Heart left ventricle (tissue), 16 donors: Measurements from ENCODE around the gene ANTKMT. TPM values are rescaled to one million over a fixed set of nuclear protein-coding genes. Genes with fewer than 3 reads are reported as not detected.

Experiments used
- ATAC-seq, 4 donors: fragments of 200-7000 bp; cut with Tn5 transposase; one replicate each; pipeline ENCODE4 v1.9.1; 2020 to 2022; ENCODE audit warnings: moderate library complexity in 4 of 4, mild to moderate bottlenecking in 3 of 4, moderate number of reproducible peaks in 1 of 4
- DNase-seq, 5 donors: peaks; one replicate each; pipeline ENCODE4 v3.0.0-alpha.2; 2020
- H3K27ac ChIP-seq, 12 donors: fragments of 200-600 bp; sonication (generic) in 4 of 12; one replicate each; pipeline versions ENCODE4 v1.5.0 to v1.8.0; 2016 to 2022; ENCODE audit warnings: mild to moderate bottlenecking in 2 of 12
- H3K27me3 ChIP-seq, 9 donors: fragments of 200-600 bp; sonication (generic) in 2 of 9; one replicate each; pipeline versions ENCODE4 v1.5.1 to v1.8.0; 2016 to 2022; ENCODE audit warnings: mild to moderate bottlenecking in 3 of 9
- H3K36me3 ChIP-seq, 9 donors: fragments of 200-600 bp; sonication (generic) in 2 of 9; one replicate each; pipeline versions ENCODE4 v1.5.0 to v1.8.0; 2018 to 2022; ENCODE audit warnings: mild to moderate bottlenecking in 2 of 9
- H3K4me1 ChIP-seq, 12 donors: fragments of 200-600 bp; sonication (generic) in 4 of 12; one replicate each; pipeline versions ENCODE4 v1.5.0 to v1.8.0; 2016 to 2022; ENCODE audit warnings: mild to moderate bottlenecking in 3 of 12
- H3K4me3 ChIP-seq, 12 donors: fragments of 200-600 bp; sonication (generic) in 4 of 12; one replicate each; pipeline versions ENCODE4 v1.5.0 to v1.8.0; 2017 to 2022; ENCODE audit warnings: mild to moderate bottlenecking in 9 of 12, moderate library complexity in 4 of 12
- H3K9me3 ChIP-seq, 12 donors: fragments of 200-600 bp; sonication (generic) in 4 of 12; one replicate each; pipeline versions ENCODE4 v1.5.0 to v1.8.0; 2016 to 2022; ENCODE audit warnings: mild to moderate bottlenecking in 1 of 12
- CTCF ChIP-seq, 12 donors: fragments of 200-600 bp; sonication (generic) in 4 of 12; IDR thresholded peaks; one replicate each; pipeline versions ENCODE4 v1.5.0 to v1.8.0; 2018 to 2022; ENCODE audit warnings: antibody characterized with exemption in 12 of 12, mild to moderate bottlenecking in 5 of 12
- POLR2A ChIP-seq, 2 donors: fragments of 450-650 bp; IDR thresholded peaks; one replicate each; pipeline ENCODE4 v1.6.1; 2017; ENCODE audit warnings: antibody characterized with exemption in 2 of 2, mild to moderate bottlenecking in 2 of 2, moderate library complexity in 2 of 2
- WGBS, 4 donors: extraction: QIAGEN DNeasy Blood & Tissue Kit in 2 of 4; methylation state at CpG; one replicate each; pipeline versions ENCODE4 v1.1.5 to v1.1.7; 2013 to 2018; 5-methylcytosine and 5-hydroxymethylcytosine counted together
- intact Hi-C, 10 donors: fragments of 100-400 bp; cut with DNase I; formaldehyde crosslinking; loops; one replicate each; pipeline versions ENCODE4 v1.11.1 to v1.14.2; 2022
- polyA plus RNA-seq, 2 donors: library from polyadenylated mRNA; stranded (reverse); fragments of 200-250 nt; gene quantifications; one replicate each; pipeline ENCODE4 v1.2.3, GENCODE V29; 2013
- total RNA-seq, 9 donors: library from RNA; depleted of rRNA in 2 of 9; stranded (reverse); fragments of >200 nt in 2 of 9; fragmentation: NEBNext Ultra II Directional in 3 of 9; extraction: Animal tissue kit (Norgen Biotek cat#: 25700) in 3 of 9; gene quantifications; one replicate each; pipeline versions ENCODE4 v1.1.0 to v1.2.4, GENCODE V29; 2016 to 2023
- donor health status: ischemic (EF 13 %, LVEDD 7.1; RV severe dilation, severe dysfunction).
- donor health status: healthy with polysubstance abuse.
- donor health status: DM: no; HTN: yes; CAD: no.
- donor health status: DM: no; HTN: no; CAD: no.
- donor health status: ischemic (EF 25% LVEDD 6.9; RV normal size, moderate dysfunction).
- donor health status: ischemic (EF 25% LVEDD 5.7; RV mildly dilated, moderate dysfunction).
- donor health status: healthy.
- donor health status: DM: yes; HTN: yes; CAD: no.
- donor health status: ischemic (EF 35%, LVEDD 5.7; RV mildly dilated, moderate dysfunction).
- donor health status: nonischemic (EF 11% LVEDD 7.7; RV severe dilation, severe dysfunction).
- donor health status: DM: yes; HTN: yes; CAD: no.
- donor health status: PGD.
- donor health status: ischemic (EF 29% LVEDD 5.4; RV normal size, mild dysfunction).
- donor health status: nonischemic (EF 23%, LVEDD 6.1; RV moderate dilation, normal function).

The ANTKMT gene
- total and polyA plus RNA-seq, 11 donors = 22.9 to 48.6 (median 36.0) TPM

- intact Hi-C loops = no loop called here
- ATAC-seq (no peak), DNase-seq (peak in 1 of 5 donors; percentile 6)
- Histone ChIP-seq H3K9me3 (no peaks in the 10 kb centered on the region), H3K27ac (no peak overlapping the region), H3K4me1 (no peaks in the 10 kb centered on the region), H3K4me3 (no peak overlapping the region), H3K36me3 (no peaks in the 10 kb centered on the region), H3K27me3 (peaks cover 0 to 25% (median 0%) of the 10 kb centered on the region in 9 donors)
- TF ChIP-seq POLR2A (IDR thresholded peaks at IDR 0.05) = no peak
- TF ChIP-seq CTCF (IDR thresholded peaks at IDR 0.05) = no peak
- WGBS, 4 donors = 66 to 82% (median 67%) methylated on average over 16 to 38 of the region's 48 CpGs
Measured at GRCh38 chr16:766820-767640, 46.1 kb downstream of the ANTKMT start.

- intact Hi-C loops = no loop called here
- peaks cover 0 to 20% (median 0%) of the 10 kb centered on the region in 9 donors for H3K27me3 ChIP-seq
- 69 to 82% (median 79%) methylated on average over 19 to 33 of the region's 38 CpGs for WGBS, 4 donors
Measured at GRCh38 chr16:767743-768235, 46.8 kb downstream of the ANTKMT start.

GRCh38 chr16:768428-768827 is 47.5 kb downstream of the ANTKMT start:
- DNase-seq (peak in 2 of 5 donors; percentile 3 to 13), ATAC-seq (no peak)
- Histone ChIP-seq H3K27ac (no peak overlapping the region), H3K36me3 (no peaks in the 10 kb centered on the region), H3K9me3 (no peaks in the 10 kb centered on the region), H3K4me3 (no peak overlapping the region), H3K27me3 (peaks cover 0 to 17% (median 0%) of the 10 kb centered on the region in 9 donors), H3K4me1 (no peaks in the 10 kb centered on the region)
- TF ChIP-seq CTCF (IDR thresholded peaks at IDR 0.05) = no peak
- WGBS, 4 donors = 68 to 88% (median 80%) methylated on average over 11 to 21 of the region's 21 CpGs
- intact Hi-C loops = no loop called here

More at GRCh38 chr16:767743-768235, 46.8 kb downstream of the ANTKMT start:
- no peaks in the 10 kb centered on the region for H3K9me3 ChIP-seq
- H3K36me3 ChIP-seq = no peaks in the 10 kb centered on the region
- no peak for TF ChIP-seq CTCF (IDR thresholded peaks at IDR 0.05)
- no peak for TF ChIP-seq POLR2A (IDR thresholded peaks at IDR 0.05)
- no peaks in the 10 kb centered on the region for H3K4me1 ChIP-seq
- DNase-seq (peak in 1 of 5 donors; percentile 9), ATAC-seq (no peak)
- H3K4me3 ChIP-seq = no peak overlapping the region
- no peak overlapping the region for H3K27ac ChIP-seq

- H3K4me3 ChIP-seq = no peak overlapping the region
- no peaks in the 10 kb centered on the region for H3K4me1 ChIP-seq
- H3K27ac ChIP-seq = no peak overlapping the region
- no peaks in the 10 kb centered on the region for H3K9me3 ChIP-seq
- H3K27me3 ChIP-seq = peaks cover 0 to 17% (median 0%) of the 10 kb centered on the region in 9 donors
- ATAC-seq = no peak
- no peaks in the 10 kb centered on the region for H3K36me3 ChIP-seq
- intact Hi-C loops = no loop called here
- 30 to 90% (median 54%) methylated on average over 2 to 20 of the region's 20 CpGs for WGBS, 4 donors
- DNase-seq = peak in 1 of 5 donors; percentile 14
- TF ChIP-seq CTCF (IDR thresholded peaks at IDR 0.05) = no peak
- no peak for TF ChIP-seq POLR2A (IDR thresholded peaks at IDR 0.05)
Measured at GRCh38 chr16:769184-769784, 48.3 kb downstream of the ANTKMT start.
